HEK293 (cell line): ENCODE measurements around the gene VEGFB.
A peak's percentile ranks its signal among the peaks of the same experiment; 100 is the strongest.

Source experiments
- BCL11B ChIP-seq: fragments of 450-650 bp; formaldehyde crosslinking; IDR thresholded peaks from 2 replicates; pipeline ENCODE4 v1.5.1; 2016; ENCODE audit warnings: low read depth, missing biosample characterization, missing genetic modification characterization
- FEZF1 ChIP-seq: fragments of 450-650 bp; formaldehyde crosslinking; IDR thresholded peaks from 2 replicates; pipeline ENCODE4 v1.5.1; 2016; ENCODE audit warnings: missing biosample characterization, missing genetic modification characterization
- HIC1 ChIP-seq: fragments of 450-650 bp; formaldehyde crosslinking; IDR thresholded peaks from 2 replicates; pipeline ENCODE4 v1.5.1; 2016; ENCODE audit warnings: missing biosample characterization, missing genetic modification characterization
- INSM2 ChIP-seq: fragments of 450-650 bp; formaldehyde crosslinking; IDR thresholded peaks from 2 replicates; pipeline ENCODE4 v1.5.1; 2016; ENCODE audit warnings: missing biosample characterization, missing genetic modification characterization
- KLF1 ChIP-seq: fragments of 450-650 bp; formaldehyde crosslinking; IDR thresholded peaks from 2 replicates; pipeline ENCODE4 v1.5.1; 2016; ENCODE audit warnings: missing biosample characterization, missing genetic modification characterization
- PATZ1 ChIP-seq: fragments of 450-650 bp; formaldehyde crosslinking; IDR thresholded peaks from 2 replicates; pipeline ENCODE4 v1.5.1; 2016; ENCODE audit warnings: missing biosample characterization, missing genetic modification characterization
- PRDM4 ChIP-seq: fragments of 450-650 bp; formaldehyde crosslinking; IDR thresholded peaks from 2 replicates; pipeline ENCODE4 v1.5.1; 2017; ENCODE audit warnings: missing biosample characterization, missing genetic modification characterization
- TRIM28 ChIP-seq: IDR thresholded peaks from 2 replicates; pipeline ENCODE4 v1.6.1; 2011; ENCODE audit warnings: low read length, control low read depth, borderline replicate concordance
- WT1 ChIP-seq: fragments of 450-650 bp; formaldehyde crosslinking; IDR thresholded peaks from 2 replicates; pipeline ENCODE4 v1.5.1; 2016; ENCODE audit warnings: missing biosample characterization, missing genetic modification characterization
- ZNF157 ChIP-seq: fragments of 450-650 bp; formaldehyde crosslinking; IDR thresholded peaks from 2 replicates; pipeline ENCODE4 v1.5.1; 2016; ENCODE audit warnings: missing biosample characterization, missing genetic modification characterization
- ZNF16 ChIP-seq: fragments of 450-650 bp; formaldehyde crosslinking; IDR thresholded peaks from 2 replicates; pipeline ENCODE4 v1.5.1; 2016; ENCODE audit warnings: low read depth, missing biosample characterization, missing genetic modification characterization
- ZNF169 ChIP-seq: fragments of 450-650 bp; formaldehyde crosslinking; IDR thresholded peaks from 2 replicates; pipeline ENCODE4 v1.5.1; 2016; ENCODE audit warnings: missing biosample characterization, missing genetic modification characterization
- ZNF184 ChIP-seq: fragments of 450-650 bp; IDR thresholded peaks from 2 replicates; pipeline ENCODE4 v1.5.1; 2018; ENCODE audit warnings: missing biosample characterization, mild to moderate bottlenecking, missing genetic modification characterization
- ZNF221 ChIP-seq: fragments of 450-650 bp; formaldehyde crosslinking; IDR thresholded peaks from 2 replicates; pipeline ENCODE4 v1.5.1; 2017; ENCODE audit warnings: missing biosample characterization, missing genetic modification characterization, borderline replicate concordance
- ZNF239 ChIP-seq: fragments of 450-650 bp; formaldehyde crosslinking; IDR thresholded peaks from 2 replicates; pipeline ENCODE4 v1.5.1; 2016; ENCODE audit warnings: missing biosample characterization, missing genetic modification characterization
- ZNF350 ChIP-seq: fragments of 450-650 bp; formaldehyde crosslinking; IDR thresholded peaks from 2 replicates; pipeline ENCODE4 v1.5.0; 2017; ENCODE audit warnings: missing biosample characterization, mild to moderate bottlenecking, missing genetic modification characterization
- ZNF37A ChIP-seq: fragments of 450-650 bp; IDR thresholded peaks from 2 replicates; pipeline ENCODE4 v1.5.1; 2018; ENCODE audit warnings: missing biosample characterization, missing genetic modification characterization
- ZNF391 ChIP-seq: fragments of 450-650 bp; formaldehyde crosslinking; IDR thresholded peaks from 2 replicates; pipeline ENCODE4 v1.5.1; 2016; ENCODE audit warnings: low read depth, missing biosample characterization, missing genetic modification characterization, borderline replicate concordance
- ZNF394 ChIP-seq: fragments of 450-650 bp; formaldehyde crosslinking; IDR thresholded peaks from 2 replicates; pipeline ENCODE4 v1.5.1; 2016; ENCODE audit warnings: missing biosample characterization, missing genetic modification characterization, mild to moderate bottlenecking, moderate library complexity, borderline replicate concordance
- ZNF398 ChIP-seq: fragments of 450-650 bp; formaldehyde crosslinking; IDR thresholded peaks from 2 replicates; pipeline ENCODE4 v1.5.1; 2017; ENCODE audit warnings: missing biosample characterization, missing genetic modification characterization
- ZNF571 ChIP-seq: fragments of 450-650 bp; formaldehyde crosslinking; IDR thresholded peaks from 2 replicates; pipeline ENCODE4 v1.5.0; 2017; ENCODE audit warnings: missing biosample characterization, missing genetic modification characterization
- ZNF585B ChIP-seq: fragments of 450-650 bp; formaldehyde crosslinking; IDR thresholded peaks from 2 replicates; pipeline ENCODE4 v1.5.1; 2016; ENCODE audit warnings: missing biosample characterization, missing genetic modification characterization
- ZNF664 ChIP-seq: fragments of 450-650 bp; formaldehyde crosslinking; IDR thresholded peaks from 2 replicates; pipeline ENCODE4 v1.5.1; 2016; ENCODE audit warnings: missing biosample characterization, missing genetic modification characterization
- ZNF707 ChIP-seq: fragments of 450-650 bp; formaldehyde crosslinking; IDR thresholded peaks from 2 replicates; pipeline ENCODE4 v1.5.1; 2016; ENCODE audit warnings: missing biosample characterization, missing genetic modification characterization
- ZNF785 ChIP-seq: fragments of 450-650 bp; formaldehyde crosslinking; IDR thresholded peaks from 2 replicates; pipeline ENCODE4 v1.5.1; 2016; ENCODE audit warnings: missing biosample characterization, missing genetic modification characterization
- ZNF830 ChIP-seq: fragments of 450-650 bp; IDR thresholded peaks from 2 replicates; pipeline ENCODE4 v1.5.0; 2018; ENCODE audit warnings: missing biosample characterization, missing genetic modification characterization, low read depth, mild to moderate bottlenecking, moderate library complexity
- ZSCAN23 ChIP-seq: fragments of 450-650 bp; formaldehyde crosslinking; IDR thresholded peaks from 2 replicates; pipeline ENCODE4 v1.5.1; 2016; ENCODE audit warnings: missing biosample characterization, missing genetic modification characterization

VEGFB gene

GRCh38 chr11:64250415-64251015 lies 16.1 kb downstream of the VEGFB start (continued):
- TF ChIP-seq PATZ1 (tag by site-specific recombination) (peak; percentile 59), ZNF398 (tag by site-specific recombination) (no peak), ZNF239 (tag by site-specific recombination) (no peak), PRDM4 (no peak), INSM2 (tag by site-specific recombination) (no peak), ZNF391 (tag by site-specific recombination) (no peak), ZNF785 (tag by site-specific recombination) (no peak), ZNF16 (tag by site-specific recombination) (no peak), ZNF169 (tag by site-specific recombination) (no peak), ZNF394 (tag by site-specific recombination) (no peak), ZNF37A (tag by site-specific recombination) (no peak), ZNF830 (tag by site-specific recombination) (no peak), ZNF571 (tag by site-specific recombination) (no peak), ZSCAN23 (no peak), TRIM28 (no peak), ZNF184 (tag by site-specific recombination) (no peak), WT1 (tag by site-specific recombination) (peak; percentile 39; the same call in 1 of the 2 replicates), ZNF664 (no peak), ZNF157 (tag by site-specific recombination) (no peak), HIC1 (tag by site-specific recombination) (peak; percentile 58; the same call in 1 of the 2 replicates), BCL11B (no peak), ZNF585B (tag by site-specific recombination) (no peak), ZNF221 (tag by site-specific recombination) (no peak), ZNF707 (tag by site-specific recombination) (no peak), KLF1 (tag by site-specific recombination) (no peak), FEZF1 (tag by site-specific recombination) (no peak), ZNF350 (tag by site-specific recombination) (no peak)
